ENCODE measurements around the gene DOCK1.
A peak's percentile ranks its signal among the peaks of the same experiment; 100 is the strongest.

DOCK1 gene

DNA sequence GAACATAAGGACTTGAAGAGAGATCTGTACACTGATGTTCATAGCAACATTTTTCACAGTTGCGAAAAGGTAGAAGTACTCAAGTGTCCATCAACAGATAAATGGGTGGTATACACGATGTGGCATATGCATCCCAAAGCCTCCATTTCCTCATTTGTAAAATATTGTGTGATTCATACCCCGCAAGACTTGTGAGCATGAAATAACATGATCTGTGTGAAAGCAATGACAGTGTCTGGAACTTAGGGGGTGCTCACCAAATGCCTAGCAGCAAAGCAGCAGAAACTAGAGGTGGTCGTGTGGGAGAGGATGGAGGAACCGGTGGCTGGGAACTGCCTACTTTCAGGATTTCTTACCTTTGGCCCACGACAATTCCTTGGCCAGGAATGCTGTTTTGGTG, 426.5 kb downstream of the DOCK1 start:
- DNase-seq, result no peak

DNA sequence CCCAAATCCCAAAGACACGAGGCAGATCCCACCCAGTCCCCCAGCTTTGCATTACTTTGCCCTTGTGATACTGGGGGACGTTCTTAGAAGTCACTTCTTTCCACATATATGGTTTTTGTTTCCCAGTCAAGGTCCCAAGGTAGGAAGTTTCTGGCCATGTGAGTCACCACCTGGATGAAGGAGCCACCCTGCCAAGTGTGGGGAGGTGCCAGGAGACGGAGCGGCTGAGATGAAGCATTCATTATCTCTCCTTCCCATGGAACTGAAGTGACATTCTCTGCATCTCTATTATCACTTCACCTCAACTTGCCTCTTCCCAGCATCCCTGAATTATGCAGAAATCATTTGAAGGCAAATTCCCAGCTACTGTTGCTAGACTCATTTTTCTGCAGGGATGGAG, 427.4 kb downstream of the DOCK1 start:
- no peak for DNase-seq

DNA sequence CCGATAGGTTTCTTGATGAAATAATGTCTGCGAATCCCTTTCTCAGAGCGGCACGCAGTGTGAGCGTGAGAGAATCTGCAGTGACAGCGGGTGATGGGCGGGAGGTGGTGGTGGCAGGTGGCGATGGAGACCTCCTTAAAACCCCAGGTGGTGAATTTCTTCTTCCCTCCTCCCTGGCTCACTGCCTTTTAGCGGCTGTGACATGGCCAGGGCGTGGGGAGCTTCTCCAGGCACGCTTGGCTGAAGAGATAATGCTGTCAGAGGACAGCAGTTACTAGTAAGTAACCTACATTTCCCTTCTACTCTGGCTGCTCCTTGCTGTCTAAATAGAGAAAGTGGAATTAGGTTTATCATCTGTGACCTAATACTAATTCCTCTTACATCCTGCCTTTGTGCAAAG, 432.6 kb downstream of the DOCK1 start:
- no peak for DNase-seq

- DNase-seq, result no peak
These were observed 433.3 kb downstream of the DOCK1 start for GRCh38 chr10:127338399-127339110.

GRCh38 chr10:127343821-127344220, 438.6 kb downstream of the DOCK1 start:
- DNase-seq, result no peak

GRCh38 chr10:127344346-127344745, 439.1 kb downstream of the DOCK1 start:
- no peak for DNase-seq

DNA sequence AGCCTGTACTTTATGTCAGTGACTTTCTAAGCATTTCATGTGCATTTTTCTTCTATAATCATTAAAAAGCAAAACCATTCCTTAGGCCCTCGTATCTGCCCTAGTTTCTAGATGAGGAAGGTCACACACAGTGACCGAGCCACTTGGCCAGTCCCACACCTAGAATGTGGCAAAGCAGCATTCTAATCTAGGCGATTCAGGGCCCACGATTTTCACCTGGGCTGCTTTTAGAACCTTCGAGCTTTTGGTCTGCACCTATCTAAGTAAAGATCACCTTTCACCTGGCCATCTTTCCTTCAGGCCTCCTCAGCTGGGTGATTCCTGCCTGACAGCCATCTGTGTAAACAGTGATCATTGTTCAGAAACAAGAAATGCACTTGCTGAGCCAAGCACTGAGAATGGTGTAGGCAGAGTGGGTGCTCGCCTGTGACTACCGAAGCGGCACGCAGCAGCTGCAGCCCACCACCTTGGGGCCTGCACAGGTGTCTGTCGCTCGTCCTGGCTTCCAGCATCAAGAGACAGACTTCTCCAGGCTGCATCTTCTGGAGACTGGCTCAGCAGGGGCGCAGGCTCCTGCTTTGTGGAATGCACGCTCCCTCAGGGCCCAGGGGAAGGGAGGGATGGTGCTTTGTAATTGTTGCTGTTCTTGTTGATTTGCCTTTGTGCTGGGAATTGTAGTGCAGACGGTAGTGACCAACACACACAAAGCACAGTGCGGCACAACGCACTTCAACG, 440.2 kb downstream of the DOCK1 start:
- DNase-seq, result peak; percentile 62

DNA sequence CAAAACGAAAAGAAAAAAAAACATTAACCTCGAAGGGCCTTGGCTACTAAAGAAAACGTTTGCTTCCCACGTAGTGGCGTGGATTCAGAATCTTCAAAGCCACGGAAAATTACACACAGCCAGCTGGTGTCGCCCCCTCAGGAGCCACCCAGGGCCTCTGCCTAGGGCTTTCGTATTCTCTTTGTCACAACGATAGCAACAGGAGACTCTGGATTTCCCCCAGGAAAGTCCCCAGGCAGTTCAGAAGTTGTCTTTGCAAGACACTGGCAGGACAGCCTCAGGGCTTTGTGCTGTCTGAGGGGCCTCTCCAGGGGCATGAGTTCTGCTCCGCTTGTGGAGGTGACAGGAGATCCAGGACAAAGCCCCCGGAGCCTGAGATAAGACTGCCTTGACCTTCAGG, 441.4 kb downstream of the DOCK1 start:
- no peak for DNase-seq

DNA sequence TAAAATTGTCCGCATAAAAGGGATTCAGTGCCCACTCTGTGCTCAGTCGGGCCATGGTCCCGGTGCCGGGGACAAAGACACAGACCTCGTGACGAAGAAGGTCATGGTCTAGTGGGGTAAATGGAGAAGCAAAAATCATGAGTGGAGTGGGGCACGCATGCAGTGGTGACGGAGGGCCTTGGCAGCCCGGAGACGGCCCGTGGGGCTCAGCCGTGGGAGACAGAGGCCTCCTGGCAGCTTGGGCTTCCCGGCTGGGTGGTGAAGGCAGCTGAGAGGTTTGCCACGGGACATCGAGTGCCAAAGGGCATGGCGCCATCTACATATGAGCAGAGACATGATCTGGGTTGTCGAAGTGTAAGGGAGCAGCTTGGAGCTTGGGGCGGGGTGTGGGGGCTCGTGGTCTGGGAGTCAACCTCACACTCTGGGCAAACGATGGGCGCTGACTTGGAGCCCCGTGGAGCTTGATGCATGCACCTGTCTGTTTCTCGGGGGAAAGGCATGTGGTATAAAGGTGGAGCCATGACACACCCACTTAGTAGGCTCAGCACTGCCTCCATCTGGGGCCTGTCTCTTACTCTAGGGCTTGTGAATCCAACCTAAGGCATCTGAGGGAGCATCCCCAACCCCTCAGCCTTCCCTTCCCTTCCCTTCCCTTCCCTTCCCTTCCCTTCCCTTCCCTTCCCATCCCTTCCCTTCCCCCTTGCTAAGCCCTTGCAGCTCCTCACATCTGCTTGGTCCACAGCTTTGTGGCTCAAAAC, 442.2 kb downstream of the DOCK1 start:
- DNase-seq, result no peak

GRCh38 chr10:127349737-127350136, 444.5 kb downstream of the DOCK1 start:
- DNase-seq, result no peak

DNA sequence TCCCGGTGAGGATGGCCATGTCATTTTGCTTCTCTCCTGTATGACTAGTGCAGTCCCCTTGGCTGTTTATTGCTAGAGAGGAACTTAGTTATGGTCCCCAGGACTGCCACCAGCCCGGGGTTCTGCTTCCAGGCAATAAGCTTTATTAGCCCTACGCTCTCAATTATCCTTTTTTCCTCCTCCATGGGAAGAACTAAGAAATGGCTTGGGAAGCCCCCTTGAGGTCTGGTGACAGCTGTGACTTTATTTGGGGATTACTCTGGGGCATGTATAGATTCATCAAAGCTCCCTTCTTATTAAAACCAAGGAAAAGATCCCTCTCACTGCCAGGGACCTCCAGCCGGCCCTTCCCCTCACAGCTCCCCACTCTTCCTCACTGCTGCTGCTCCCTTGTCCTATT, 446.3 kb downstream of the DOCK1 start:
- no peak for DNase-seq

DNA sequence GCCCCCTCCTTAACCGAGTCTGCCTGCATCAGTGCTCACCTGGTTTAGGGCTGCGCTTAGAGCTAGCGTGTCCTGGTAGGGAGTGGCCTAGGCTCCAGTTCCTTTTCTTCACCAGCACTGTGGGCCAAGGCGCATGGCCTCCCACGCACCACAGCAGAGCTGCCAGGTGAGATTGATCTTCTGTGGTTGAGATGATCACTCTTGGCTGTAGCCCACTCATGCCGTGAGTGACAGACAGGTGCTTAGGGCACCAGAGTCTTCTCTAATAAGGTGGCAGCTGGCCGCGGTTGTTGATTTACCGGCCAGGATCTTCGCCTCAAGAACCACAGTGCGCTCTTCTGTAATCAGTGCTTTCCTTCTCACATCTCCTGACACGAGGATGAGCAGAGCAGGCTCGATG, 448.3 kb downstream of the DOCK1 start:
- DNase-seq, result no peak

DNA sequence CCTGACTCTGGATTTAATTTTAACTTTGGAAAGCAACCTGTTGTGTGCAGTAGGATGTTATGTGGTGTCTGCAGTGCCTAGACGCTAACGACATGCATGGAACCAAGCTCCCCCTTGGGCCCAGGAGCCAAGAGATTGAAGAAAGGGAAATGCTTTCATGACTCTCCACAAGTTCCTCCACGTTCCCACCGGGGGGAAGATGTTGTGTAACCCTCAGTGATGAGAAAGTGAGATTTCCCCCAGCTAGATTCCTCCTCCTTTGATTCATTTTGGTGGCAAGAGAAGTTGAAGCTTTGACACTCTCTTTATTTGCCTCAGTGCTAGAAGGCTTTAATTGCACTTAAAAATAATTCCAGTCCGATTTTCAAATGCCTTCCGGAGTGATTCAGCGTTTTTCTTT, 449.0 kb downstream of the DOCK1 start:
- no peak for DNase-seq

- no peak for DNase-seq
These were observed 449.8 kb downstream of the DOCK1 start for GRCh38 chr10:127354992-127355391.

- no peak for DNase-seq
These were observed 451.1 kb downstream of the DOCK1 start for GRCh38 chr10:127356360-127356759.

- no peak for DNase-seq
These were observed 452.0 kb downstream of the DOCK1 start for GRCh38 chr10:127357265-127357664.

DNA sequence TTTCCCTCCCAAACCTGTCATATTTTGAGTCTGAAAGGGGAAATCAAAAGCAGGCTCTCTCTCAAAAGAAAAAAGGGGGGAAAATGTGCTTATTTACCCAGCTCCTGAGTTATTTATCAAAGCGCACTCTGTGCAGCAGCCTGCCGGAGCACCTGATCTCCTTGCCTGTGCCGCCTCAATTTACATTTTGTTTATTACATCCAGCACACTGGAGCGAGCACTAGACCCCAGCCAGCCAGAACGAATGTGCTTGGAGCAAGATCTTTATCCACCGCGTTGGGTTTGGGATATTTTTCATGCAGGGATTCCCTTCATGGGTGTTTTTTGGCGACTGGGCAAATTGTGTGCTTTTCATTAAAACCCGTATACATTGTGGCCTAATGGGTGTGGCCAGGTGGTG, 453.1 kb downstream of the DOCK1 start:
- no peak for DNase-seq

DNA sequence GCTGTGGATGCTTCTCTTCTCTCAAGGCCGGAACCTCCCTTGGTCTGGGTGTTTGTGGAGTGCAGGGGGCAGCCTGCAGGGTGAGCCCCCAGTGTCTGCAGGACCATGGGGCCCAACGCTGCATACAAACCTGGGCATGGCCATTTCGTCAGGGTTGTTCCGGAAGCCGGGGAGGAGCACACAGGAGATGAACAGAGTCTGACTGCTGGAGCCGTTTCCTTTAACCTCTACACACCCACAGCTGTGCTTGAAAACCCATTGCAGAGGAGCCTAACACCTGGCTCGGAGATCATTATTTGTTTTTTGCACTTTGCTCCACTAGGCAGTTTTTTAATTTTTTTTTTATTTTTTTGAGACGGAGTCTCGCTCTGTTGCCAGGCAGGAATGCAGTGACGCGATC, 458.8 kb downstream of the DOCK1 start:
- DNase-seq, result no peak

DNA sequence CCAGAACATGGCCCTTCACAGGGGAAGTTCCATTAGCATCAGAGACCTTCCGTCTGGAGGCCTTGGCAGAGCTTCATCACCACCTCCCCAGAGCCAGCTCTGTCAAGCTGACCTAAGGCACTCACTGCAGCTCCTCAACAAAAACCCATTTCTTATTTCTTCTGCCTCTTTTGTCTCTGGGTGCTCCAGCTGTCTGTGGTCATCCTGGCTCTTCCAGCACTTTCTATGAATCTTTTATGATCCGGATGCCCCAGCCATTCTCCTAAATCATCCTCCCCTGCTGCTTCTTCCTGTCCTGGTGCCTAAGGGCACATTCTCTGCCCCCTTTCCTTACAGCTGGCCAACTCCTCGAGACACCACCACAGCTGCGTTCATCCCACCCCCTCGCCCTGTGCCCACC, 462.9 kb downstream of the DOCK1 start:
- no peak for DNase-seq

GRCh38 chr10:127368929-127369328, 463.7 kb downstream of the DOCK1 start:
- no peak for DNase-seq

DNA sequence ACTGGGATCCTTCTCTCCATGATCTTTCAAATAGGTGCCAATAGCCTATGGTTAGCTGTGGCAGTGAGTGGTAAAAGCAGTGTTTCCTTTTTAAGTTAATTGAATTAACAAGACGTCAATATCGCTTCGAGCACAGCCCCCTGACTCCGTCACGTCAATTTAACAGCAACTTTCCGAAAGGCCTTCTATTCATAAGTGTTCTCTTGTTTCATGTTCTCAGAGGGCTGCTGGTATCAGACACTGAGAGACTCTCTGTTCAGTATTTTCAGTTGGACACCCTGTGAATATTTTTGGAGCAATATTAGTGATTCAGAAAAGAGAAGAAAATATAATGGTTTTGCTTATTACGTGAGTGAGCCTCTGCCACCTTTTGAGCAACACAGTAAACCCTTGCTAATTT, 465.4 kb downstream of the DOCK1 start:
- DNase-seq, result no peak

- DNase-seq, result no peak
These were observed 467.1 kb downstream of the DOCK1 start for GRCh38 chr10:127372361-127372760.

- DNase-seq, result no peak
These were observed 468.9 kb downstream of the DOCK1 start for GRCh38 chr10:127374074-127374680.

DNA sequence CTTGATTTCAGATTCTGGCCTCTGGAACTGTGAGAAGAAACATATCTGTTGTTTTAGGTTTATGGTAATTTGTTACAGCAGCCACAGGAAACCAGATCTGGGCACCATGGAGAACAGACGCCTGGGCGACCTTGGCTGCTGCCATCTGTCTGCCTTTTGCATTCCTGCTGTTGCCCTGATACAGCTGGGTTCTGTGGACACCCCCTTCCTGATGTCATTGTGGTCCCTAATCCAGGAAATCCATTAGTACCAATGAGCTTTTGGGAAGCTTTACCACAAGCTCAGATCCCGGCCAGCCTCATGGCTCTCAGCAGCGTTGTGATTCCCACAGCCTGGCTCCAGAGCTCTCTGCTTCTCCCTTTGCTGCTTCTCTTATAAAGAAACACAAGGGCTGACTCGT, 469.7 kb downstream of the DOCK1 start:
- DNase-seq, result no peak

Data from NCI-H345 (cell line).